Loucy (cell line): ENCODE results near the gene EZR.

Source experiments
- H2AFZ ChIP-seq: fragments of 200-600 bp; sonication (generic); 2 replicates; pipeline ENCODE4 v1.6.0; 2016; ENCODE audit warnings: antibody characterized with exemption, mild to moderate bottlenecking, low read length, moderate library complexity
- H3F3A ChIP-seq: fragments of 200-600 bp; 2 replicates; pipeline ENCODE4 v1.6.0; 2016; ENCODE audit warnings: antibody characterized with exemption, low read depth, mild to moderate bottlenecking
- H3K27me3 ChIP-seq: fragments of 200-600 bp; sonication (generic); 2 replicates; pipeline ENCODE4 v1.6.1; 2014; ENCODE audit warnings: low read length, mild to moderate bottlenecking; ENCODE audit not compliant: insufficient read depth, poor library complexity, severe bottlenecking
- H3K36me3 ChIP-seq: fragments of 200-600 bp; sonication (generic); 2 replicates; pipeline ENCODE4 v1.6.1; 2016; ENCODE audit warnings: low read length; ENCODE audit not compliant: insufficient read depth
- H3K4me1 ChIP-seq: fragments of 200-600 bp; sonication (generic); 2 replicates; pipeline ENCODE4 v1.5.1; 2014; ENCODE audit warnings: low read length, mild to moderate bottlenecking; ENCODE audit not compliant: insufficient read depth, poor library complexity, severe bottlenecking
- H3K4me2 ChIP-seq: fragments of 200-600 bp; sonication (generic); 2 replicates; pipeline ENCODE4 v1.6.0; 2014; ENCODE audit warnings: antibody characterized with exemption, low read length, low read depth, mild to moderate bottlenecking; ENCODE audit not compliant: poor library complexity, severe bottlenecking
- H3K4me3 ChIP-seq: fragments of 200-600 bp; sonication (generic); 2 replicates; pipeline ENCODE4 v1.5.1; 2014; ENCODE audit warnings: low read length, mild to moderate bottlenecking, mixed read lengths; ENCODE audit not compliant: poor library complexity, severe bottlenecking
- H3K79me2 ChIP-seq: fragments of 200-600 bp; sonication (generic); 2 replicates; pipeline ENCODE4 v1.6.1; 2014; ENCODE audit warnings: low read length; ENCODE audit not compliant: insufficient read depth
- H3K9ac ChIP-seq: fragments of 200-600 bp; sonication (generic); 2 replicates; pipeline ENCODE4 v1.6.0; 2014; ENCODE audit warnings: mild to moderate bottlenecking, low read depth, low read length, moderate library complexity; ENCODE audit not compliant: poor library complexity, severe bottlenecking
- H3K9me2 ChIP-seq: fragments of 200-600 bp; sonication (generic); replicated peaks from 2 replicates; pipeline ENCODE4 v1.6.1; 2016; ENCODE audit warnings: low read depth, low read length, mixed read lengths
- H3K9me3 ChIP-seq: fragments of 200-600 bp; sonication (generic); 2 replicates; pipeline ENCODE4 v1.6.1; 2014; ENCODE audit warnings: mild to moderate bottlenecking, antibody characterized with exemption, low read length, low read depth; ENCODE audit not compliant: insufficient read depth
- H4K20me1 ChIP-seq: fragments of 200-600 bp; sonication (generic); 2 replicates; pipeline ENCODE4 v1.6.0; 2014; ENCODE audit warnings: antibody characterized with exemption, low read length, mild to moderate bottlenecking; ENCODE audit not compliant: insufficient read depth, poor library complexity, severe bottlenecking
- EZH2phosphoT487 ChIP-seq: fragments of 200-600 bp; IDR thresholded peaks from 2 replicates; pipeline ENCODE4 v1.6.1; 2018; ENCODE audit warnings: antibody characterized with exemption, mild to moderate bottlenecking, moderate library complexity, borderline replicate concordance
- TF ChIP-seq, protein P1 (sequence below): fragments of 200-600 bp; sonication (generic); conservative IDR thresholded peaks from 2 replicates; pipeline ENCODE4 v1.5.1; 2014; ENCODE audit warnings: mild to moderate bottlenecking, antibody characterized with exemption, low read length

EZR gene

DNA sequence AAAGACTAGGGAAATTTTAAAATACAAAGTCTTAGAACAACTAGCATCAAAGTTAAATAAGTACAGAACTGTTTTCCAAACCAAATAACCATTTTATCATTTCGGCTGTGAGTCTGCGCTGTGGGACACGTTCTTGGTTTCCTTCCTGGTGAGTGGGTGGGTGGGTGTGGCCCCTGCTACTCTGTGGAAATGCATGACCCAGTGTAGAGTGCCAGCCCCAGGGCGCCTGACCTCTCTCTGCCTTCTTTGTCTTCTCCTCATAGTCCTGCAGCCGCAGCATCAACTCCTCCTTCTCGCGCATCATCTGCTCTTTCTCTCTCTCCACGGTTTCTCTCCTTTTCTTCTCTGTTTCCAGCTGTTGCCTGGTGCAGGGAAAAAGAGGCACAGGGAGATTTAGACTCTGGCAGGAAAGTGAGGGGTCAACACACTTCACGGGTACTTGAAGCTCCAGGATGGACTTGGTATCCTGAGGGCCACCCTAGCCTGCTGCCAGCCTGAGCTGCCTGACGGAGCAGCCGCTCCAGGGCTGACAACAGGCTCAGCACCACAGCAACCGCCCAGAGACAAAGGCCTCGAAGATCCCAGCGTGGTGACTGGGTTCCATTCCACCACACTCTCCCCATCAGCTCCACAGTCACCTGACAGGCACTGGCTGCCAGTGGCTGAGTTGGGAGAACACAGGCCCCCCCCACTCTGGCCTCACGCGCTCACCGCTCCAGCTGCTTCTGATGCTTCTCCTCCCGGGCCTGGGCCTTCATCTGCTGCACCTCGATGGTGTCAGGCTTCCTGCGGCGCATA lies 48.4 kb downstream of the EZR start:
- Histone ChIP-seq H3K79me2 (no peaks in the 10 kb centered on the region), H3K4me1 (no peaks in the 10 kb centered on the region), H3K4me2 (no peak overlapping the region), H3K27me3 (no peaks in the 10 kb centered on the region), H3K36me3 (peaks cover 97% of the 10 kb centered on the region; the same call in 1 of the 2 replicates), H3K9ac (no peak overlapping the region), H3K4me3 (no peak overlapping the region), H2AFZ (no peak overlapping the region), H3K9me3 (no peaks in the 10 kb centered on the region), H4K20me1 (no peaks in the 10 kb centered on the region), H3K9me2 (no peaks in the 10 kb centered on the region), H3F3A (no peaks in the 10 kb centered on the region)
- TF ChIP-seq, protein P1, sequence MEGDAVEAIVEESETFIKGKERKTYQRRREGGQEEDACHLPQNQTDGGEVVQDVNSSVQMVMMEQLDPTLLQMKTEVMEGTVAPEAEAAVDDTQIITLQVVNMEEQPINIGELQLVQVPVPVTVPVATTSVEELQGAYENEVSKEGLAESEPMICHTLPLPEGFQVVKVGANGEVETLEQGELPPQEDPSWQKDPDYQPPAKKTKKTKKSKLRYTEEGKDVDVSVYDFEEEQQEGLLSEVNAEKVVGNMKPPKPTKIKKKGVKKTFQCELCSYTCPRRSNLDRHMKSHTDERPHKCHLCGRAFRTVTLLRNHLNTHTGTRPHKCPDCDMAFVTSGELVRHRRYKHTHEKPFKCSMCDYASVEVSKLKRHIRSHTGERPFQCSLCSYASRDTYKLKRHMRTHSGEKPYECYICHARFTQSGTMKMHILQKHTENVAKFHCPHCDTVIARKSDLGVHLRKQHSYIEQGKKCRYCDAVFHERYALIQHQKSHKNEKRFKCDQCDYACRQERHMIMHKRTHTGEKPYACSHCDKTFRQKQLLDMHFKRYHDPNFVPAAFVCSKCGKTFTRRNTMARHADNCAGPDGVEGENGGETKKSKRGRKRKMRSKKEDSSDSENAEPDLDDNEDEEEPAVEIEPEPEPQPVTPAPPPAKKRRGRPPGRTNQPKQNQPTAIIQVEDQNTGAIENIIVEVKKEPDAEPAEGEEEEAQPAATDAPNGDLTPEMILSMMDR: no peak
- no peak for TF ChIP-seq EZH2phosphoT487

DNA sequence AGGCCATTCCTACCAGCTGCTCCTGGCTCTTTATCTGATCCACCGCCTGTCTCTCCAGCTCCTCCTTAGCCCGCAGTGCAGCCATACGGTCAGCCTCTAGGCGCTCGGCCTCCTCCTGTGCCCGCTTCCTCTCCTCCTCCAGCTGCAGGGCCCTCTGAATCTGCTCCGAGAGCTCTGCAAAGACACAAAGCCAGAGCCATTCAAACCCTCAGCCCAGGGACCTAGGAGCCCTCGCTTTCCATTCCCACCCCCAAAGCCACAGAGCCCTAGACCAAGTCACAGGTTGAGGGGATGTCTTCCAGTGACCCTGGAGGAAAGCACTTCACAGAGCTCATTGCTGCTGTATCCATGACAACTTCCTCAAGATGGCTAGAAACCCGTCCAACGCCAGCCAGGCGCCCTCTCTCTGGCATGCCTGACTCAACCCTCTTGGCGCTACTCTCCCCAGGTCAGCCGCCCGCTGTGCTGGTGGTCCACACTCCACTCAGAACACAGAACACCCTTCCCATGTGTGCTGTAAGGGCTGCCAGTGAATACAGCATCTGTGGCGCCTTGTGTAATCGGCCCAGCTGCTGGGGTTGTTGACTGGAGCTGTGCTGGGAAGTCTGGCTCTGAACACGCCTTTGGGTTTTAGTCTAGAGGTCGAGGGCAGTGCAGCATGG lies 49.3 kb downstream of the EZR start:
- peaks cover 97% of the 10 kb centered on the region; the same call in 1 of the 2 replicates for H3K36me3 ChIP-seq
- no peak for TF ChIP-seq EZH2phosphoT487
- TF ChIP-seq, protein P1: no peak

DNA sequence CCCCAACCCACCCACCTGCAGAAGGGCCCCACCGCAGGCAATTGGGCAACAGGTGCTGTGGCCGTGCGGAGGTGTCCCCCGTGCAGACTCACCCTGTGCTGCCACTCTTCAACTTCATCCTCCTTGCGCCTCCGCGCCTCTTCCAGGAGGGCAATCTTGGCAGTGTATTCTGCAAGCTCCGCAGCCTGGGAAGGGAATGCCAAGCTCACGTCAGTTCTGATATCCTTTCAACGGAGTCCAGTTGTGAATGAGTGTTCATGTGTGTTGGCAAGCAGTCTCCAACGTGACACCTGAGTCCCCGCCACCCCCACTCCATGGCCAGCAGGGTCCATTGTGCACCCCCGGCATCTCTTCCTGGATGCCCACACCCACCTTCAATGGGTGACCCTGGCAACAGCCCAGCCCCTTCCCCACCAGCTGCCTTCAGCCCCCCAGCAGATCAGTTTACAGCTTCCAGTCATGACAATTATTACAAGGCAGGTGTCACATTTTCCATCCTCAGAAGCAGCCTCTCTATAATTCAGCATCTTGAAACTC lies 49.9 kb downstream of the EZR start:
- no peaks in the 10 kb centered on the region for H3K4me1 ChIP-seq
- H3K9me2 ChIP-seq: no peaks in the 10 kb centered on the region
- H4K20me1 ChIP-seq: no peaks in the 10 kb centered on the region
- TF ChIP-seq, protein P1: no peak
- TF ChIP-seq EZH2phosphoT487: no peak
- H3K79me2 ChIP-seq: no peaks in the 10 kb centered on the region
- no peaks in the 10 kb centered on the region for H3K9me3 ChIP-seq
- H3K36me3 ChIP-seq: peaks cover 99% of the 10 kb centered on the region; the same call in 1 of the 2 replicates
- H3K27me3 ChIP-seq: no peaks in the 10 kb centered on the region
- H3K9ac ChIP-seq: no peak overlapping the region
- no peak overlapping the region for H2AFZ ChIP-seq
- H3F3A ChIP-seq: no peaks in the 10 kb centered on the region
- H3K4me2 ChIP-seq: no peak overlapping the region
- no peak overlapping the region for H3K4me3 ChIP-seq

More for the DNA sequence above, 49.3 kb downstream of the EZR start:
- H3K9ac ChIP-seq: no peak overlapping the region
- H3K27me3 ChIP-seq: no peaks in the 10 kb centered on the region
- no peak overlapping the region for H3K4me2 ChIP-seq
- H3K9me3 ChIP-seq: no peaks in the 10 kb centered on the region
- no peak overlapping the region for H3K4me3 ChIP-seq
- no peaks in the 10 kb centered on the region for H3K9me2 ChIP-seq
- H4K20me1 ChIP-seq: no peaks in the 10 kb centered on the region
- no peaks in the 10 kb centered on the region for H3K4me1 ChIP-seq
- H3F3A ChIP-seq: no peaks in the 10 kb centered on the region
- H2AFZ ChIP-seq: no peak overlapping the region
- H3K79me2 ChIP-seq: no peaks in the 10 kb centered on the region
